Stimulated activated CD4-positive, alpha-beta T cell treated with anti-CD3 and anti-CD28 coated beads, Interleukin-2, amount 100 ng/mL, for 24 hours (primary cell): ENCODE data around the gene SLC29A2.

Source experiments
- DNase-seq, 2 donors: peaks; one replicate each; pipeline ENCODE4 v3.0.0-alpha.2; 2020

Gene SLC29A2, protein sequence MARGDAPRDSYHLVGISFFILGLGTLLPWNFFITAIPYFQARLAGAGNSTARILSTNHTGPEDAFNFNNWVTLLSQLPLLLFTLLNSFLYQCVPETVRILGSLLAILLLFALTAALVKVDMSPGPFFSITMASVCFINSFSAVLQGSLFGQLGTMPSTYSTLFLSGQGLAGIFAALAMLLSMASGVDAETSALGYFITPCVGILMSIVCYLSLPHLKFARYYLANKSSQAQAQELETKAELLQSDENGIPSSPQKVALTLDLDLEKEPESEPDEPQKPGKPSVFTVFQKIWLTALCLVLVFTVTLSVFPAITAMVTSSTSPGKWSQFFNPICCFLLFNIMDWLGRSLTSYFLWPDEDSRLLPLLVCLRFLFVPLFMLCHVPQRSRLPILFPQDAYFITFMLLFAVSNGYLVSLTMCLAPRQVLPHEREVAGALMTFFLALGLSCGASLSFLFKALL

DNA sequence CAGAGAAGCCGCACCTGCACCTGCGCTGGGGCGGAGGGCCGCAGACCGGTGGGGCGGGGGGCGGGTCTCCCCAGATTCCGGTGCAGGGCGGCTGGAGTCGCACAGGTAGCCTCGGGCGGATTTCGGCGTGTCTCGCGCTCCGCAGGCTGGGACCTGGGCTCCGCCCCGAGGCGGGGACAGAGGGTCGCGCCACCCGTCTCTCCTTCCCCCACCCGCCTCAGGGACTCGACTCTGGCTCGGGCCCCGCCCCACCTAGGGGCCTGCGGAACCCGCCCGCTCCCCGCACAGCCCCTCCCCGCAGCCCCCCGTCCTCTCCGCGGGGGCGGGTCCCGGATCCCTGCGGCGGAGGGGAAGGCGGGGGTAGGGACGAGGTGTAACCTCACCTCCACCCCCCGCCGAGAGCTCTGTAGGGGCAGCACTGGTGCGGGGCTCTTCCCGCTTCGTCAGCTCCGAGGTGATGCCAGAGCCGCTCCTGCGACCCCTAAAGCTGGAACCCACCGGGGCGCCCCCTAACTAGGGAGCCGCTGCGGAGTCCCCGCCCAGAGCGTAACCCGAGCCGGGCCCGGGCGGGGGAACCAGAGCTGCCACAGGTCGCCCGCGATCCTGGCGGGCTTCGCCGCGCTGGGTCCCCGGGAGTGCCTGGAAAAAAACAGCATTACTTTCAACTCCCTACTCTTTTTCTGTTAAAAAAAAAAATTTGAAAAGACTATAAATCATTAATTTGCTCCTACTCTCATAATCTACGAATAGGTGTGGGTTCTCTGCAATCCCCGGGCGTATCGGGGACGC is at the start of gene SLC29A2:
Gene SLC29A2 (minus strand): TSS at position 134 of the 789 bp plus-strand sequence. CDS start 169 bp downstream, outside the sequence.
- DNase-seq = peak; percentile 75 to 82

GRCh38 chr11:66420671-66421476 is 49.3 kb upstream of the SLC29A2 start, which contains the start of gene NPAS4:
Gene NPAS4 (plus strand): TSS chr11:66421035. CDS start chr11:66421180, 145 bp downstream.
- no peak for DNase-seq

- DNase-seq = no peak
Observed at GRCh38 chr11:66419825-66420224, 48.3 kb upstream of the SLC29A2 start.

GRCh38 chr11:66418986-66419308 is 47.4 kb upstream of the SLC29A2 start:
- no peak for DNase-seq

DNA sequence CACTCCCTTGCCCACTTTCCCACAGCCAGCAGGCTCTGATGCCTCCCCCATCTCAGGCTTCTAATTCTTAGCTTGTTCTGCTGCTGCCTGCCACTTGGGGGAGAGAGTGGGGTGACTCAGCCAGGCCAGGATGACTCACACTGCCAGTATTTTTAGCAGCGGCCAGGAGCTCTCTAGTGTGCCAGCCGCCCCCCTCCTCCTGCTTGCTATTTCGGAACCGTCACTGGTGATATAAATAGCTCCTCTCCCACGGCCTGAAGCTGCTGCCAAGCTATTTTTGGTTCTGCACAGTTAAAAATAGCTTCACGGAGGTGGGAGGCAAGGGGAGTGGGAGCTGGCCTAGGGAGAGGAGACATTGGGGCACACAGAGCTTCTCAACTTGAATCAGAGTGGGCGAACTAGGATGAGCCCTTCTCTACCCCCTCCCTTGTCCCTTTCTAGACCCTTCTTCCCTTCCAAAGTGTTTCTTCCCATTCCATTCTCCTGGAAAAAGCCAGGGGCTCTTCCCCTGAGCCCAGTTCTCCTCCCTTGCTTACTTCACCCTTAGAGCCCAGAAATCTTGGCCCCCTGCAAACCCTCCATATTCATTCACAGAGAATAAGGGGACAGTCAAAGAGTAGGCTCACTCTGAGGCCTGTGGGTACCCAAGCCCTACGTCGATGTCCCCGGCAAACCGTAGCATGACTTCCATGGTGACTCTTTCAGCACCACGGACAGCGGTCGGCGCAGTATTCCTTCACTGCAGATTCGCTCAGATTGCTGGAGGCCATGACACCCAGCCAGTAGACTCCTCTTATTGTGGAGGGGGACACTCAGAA is 46.8 kb upstream of the SLC29A2 start:
- peak; percentile 76 to 79 for DNase-seq

- DNase-seq = peak; percentile 48 to 58
Observed at GRCh38 chr11:66417000-66417399, 45.4 kb upstream of the SLC29A2 start.

- DNase-seq = no peak
Observed at GRCh38 chr11:66415423-66415822, 43.9 kb upstream of the SLC29A2 start.

- DNase-seq = no peak
Observed at GRCh38 chr11:66414120-66414934, 42.8 kb upstream of the SLC29A2 start.

DNA sequence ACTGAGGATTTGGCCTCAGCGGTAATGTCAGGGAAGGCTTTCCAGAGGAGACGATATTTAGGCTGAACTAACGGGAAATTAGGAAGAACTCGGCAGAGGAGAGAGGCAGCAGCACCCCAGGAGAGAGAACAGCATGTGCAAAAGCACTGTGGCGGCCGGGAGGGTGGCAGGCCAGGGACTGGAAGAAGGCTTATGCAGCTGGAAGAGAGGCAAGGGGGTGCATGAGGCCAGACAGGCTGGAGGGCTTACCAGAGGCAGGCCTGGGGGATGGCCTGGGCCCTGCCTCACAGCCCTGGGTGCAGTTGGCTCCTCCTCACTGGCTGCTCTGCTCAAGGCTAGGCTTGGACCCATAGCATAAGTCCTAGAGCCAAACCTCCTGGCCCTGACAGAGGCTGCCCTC is 41.6 kb upstream of the SLC29A2 start:
- DNase-seq = no peak

GRCh38 chr11:66412110-66412509 is 40.5 kb upstream of the SLC29A2 start:
- no peak for DNase-seq

DNA sequence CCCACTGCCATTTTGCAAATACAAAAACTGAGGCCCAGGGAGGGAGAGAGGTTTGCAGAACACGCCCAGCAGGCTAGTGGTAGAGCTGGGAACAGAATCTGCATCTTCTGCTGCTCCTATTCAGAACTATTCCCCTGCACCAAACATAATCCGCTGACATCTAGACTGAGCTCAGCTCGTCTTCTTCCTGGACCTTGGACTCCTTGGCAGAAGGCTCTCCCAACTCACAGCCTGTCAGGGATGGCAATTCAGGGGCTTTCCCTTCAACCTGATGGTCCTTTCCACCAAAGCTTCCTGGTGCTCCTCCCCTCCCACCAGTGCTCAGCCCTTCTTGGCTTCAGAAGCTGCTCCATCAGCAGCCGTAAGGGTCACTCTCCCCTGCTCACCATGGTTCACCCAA is 39.8 kb upstream of the SLC29A2 start:
- DNase-seq = no peak

GRCh38 chr11:66410191-66410590 is 38.6 kb upstream of the SLC29A2 start:
- no peak for DNase-seq

GRCh38 chr11:66409226-66409625 is 37.7 kb upstream of the SLC29A2 start:
- DNase-seq = no peak

- DNase-seq = peak; percentile 98
Observed at GRCh38 chr11:66408488-66409214, 37.1 kb upstream of the SLC29A2 start.

- DNase-seq = no peak
Observed at GRCh38 chr11:66407651-66408050, 36.1 kb upstream of the SLC29A2 start.

DNA sequence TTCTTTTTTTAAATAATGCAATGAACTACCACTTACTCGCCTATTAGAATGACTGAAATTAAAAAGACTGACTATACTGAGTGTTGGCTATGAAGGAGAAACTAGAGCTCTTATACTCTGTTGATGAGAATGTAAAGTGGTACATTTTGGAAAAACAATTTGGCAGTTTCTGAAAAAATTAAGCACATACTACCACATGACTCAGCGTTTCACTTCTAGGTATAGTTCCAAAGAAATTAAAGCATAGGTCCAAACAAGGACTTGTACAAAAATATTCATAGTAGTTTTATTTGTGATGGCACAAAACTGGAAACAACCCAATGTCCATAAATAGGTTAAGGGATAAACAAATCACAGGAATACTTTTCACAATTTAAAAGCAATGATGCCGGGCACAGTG is 22.4 kb upstream of the SLC29A2 start:
- no peak for DNase-seq

GRCh38 chr11:66391322-66391721 is 19.8 kb upstream of the SLC29A2 start:
- no peak for DNase-seq

DNA sequence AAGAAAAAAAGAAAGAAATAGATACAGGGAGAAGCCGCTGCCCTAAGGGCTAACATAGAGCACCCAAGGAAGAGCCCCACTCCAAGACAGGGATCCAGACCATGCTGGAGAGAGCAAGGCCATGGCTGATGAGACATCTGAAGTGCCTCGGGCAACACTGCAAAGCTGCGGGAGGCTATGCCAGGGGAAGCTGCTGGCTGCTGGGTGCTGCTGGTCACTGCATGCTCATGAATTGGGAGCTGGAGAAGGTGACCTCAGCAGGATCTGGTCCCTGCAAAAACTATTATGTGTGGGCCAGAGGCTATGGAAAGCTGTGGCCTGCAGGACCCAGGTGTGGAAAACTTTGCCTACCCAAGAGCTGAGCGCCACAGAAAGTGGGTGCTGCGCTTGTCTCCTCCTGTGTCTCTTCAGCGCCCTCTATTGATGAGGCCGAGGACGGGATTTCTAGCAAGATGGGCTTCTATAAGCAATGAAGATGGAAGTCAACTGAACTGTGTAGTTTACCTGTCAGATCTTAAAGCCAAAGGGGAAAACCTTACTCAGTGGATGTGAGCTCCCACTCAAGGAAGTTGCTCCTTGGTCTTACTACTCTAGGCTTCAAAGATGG is 17.3 kb upstream of the SLC29A2 start:
- peak; percentile 67 to 74 for DNase-seq

- peak; percentile 90 for DNase-seq
Observed at GRCh38 chr11:66386171-66387069, 14.9 kb upstream of the SLC29A2 start.
